Esophagus muscularis mucosa (tissue), 4 donors: Measurements from ENCODE around the gene TRIM46.

Experiments
- EP300 ChIP-seq: sonication (generic); formaldehyde crosslinking; IDR thresholded peaks from one replicate; pipeline ENCODE4 v1.6.1; 2017; ENCODE audit warnings: antibody characterized with exemption
- POLR2A ChIP-seq: fragments of 450-650 bp; IDR thresholded peaks from one replicate; pipeline ENCODE4 v1.6.1; 2017; ENCODE audit warnings: antibody characterized with exemption, moderate library complexity, mild to moderate bottlenecking, low read depth
- POLR2AphosphoS5 ChIP-seq, 2 donors: sonication (generic); formaldehyde crosslinking; IDR thresholded peaks; one replicate each; pipeline ENCODE4 v1.6.1; 2017; ENCODE audit warnings: antibody characterized with exemption in 2 of 2
- TF ChIP-seq, protein P1 (sequence below), 3 experiments: fragments of 200-600 bp in 2 of 3; fragments of 450-650 bp in 1 of 3; sonication (generic) in 2 of 3; IDR thresholded peaks; one replicate each; pipeline ENCODE4 v1.5.1; 2017 to 2019; ENCODE audit warnings: antibody characterized with exemption in 3 of 3, mild to moderate bottlenecking in 2 of 3, moderate library complexity in 1 of 3

GRCh38 chr1:155170806-155171205 lies 2.8 kb upstream of the TRIM46 start:
- TF ChIP-seq, protein P1, sequence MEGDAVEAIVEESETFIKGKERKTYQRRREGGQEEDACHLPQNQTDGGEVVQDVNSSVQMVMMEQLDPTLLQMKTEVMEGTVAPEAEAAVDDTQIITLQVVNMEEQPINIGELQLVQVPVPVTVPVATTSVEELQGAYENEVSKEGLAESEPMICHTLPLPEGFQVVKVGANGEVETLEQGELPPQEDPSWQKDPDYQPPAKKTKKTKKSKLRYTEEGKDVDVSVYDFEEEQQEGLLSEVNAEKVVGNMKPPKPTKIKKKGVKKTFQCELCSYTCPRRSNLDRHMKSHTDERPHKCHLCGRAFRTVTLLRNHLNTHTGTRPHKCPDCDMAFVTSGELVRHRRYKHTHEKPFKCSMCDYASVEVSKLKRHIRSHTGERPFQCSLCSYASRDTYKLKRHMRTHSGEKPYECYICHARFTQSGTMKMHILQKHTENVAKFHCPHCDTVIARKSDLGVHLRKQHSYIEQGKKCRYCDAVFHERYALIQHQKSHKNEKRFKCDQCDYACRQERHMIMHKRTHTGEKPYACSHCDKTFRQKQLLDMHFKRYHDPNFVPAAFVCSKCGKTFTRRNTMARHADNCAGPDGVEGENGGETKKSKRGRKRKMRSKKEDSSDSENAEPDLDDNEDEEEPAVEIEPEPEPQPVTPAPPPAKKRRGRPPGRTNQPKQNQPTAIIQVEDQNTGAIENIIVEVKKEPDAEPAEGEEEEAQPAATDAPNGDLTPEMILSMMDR (IDR thresholded peaks at IDR 0.05), result no peak
- TF ChIP-seq POLR2A (no peak), POLR2AphosphoS5 (IDR thresholded peaks at IDR 0.05) (no peak), EP300 (no peak)
